Measurements from ENCODE around the gene LMO4.

- TF ChIP-seq CTCF (IDR thresholded peaks at IDR 0.05) (no peak), POLR2AphosphoS5 (IDR thresholded peaks at IDR 0.05) (no peak), POLR2A (IDR thresholded peaks at IDR 0.05) (no peak), EP300 (IDR thresholded peaks at IDR 0.05) (no peak)
These were observed 34.0 kb upstream of the LMO4 start for GRCh38 chr1:87294633-87295032.

Data from stomach (tissue), 4 donors.